ENCODE data around the gene KIF1A. TPM values are rescaled to one million over a fixed set of nuclear protein-coding genes. Genes with fewer than 3 reads are reported as not detected.

Gene KIF1A
- total RNA-seq, 2 experiments from 2014 or later = 2.6 to 3.4 TPM

DNA sequence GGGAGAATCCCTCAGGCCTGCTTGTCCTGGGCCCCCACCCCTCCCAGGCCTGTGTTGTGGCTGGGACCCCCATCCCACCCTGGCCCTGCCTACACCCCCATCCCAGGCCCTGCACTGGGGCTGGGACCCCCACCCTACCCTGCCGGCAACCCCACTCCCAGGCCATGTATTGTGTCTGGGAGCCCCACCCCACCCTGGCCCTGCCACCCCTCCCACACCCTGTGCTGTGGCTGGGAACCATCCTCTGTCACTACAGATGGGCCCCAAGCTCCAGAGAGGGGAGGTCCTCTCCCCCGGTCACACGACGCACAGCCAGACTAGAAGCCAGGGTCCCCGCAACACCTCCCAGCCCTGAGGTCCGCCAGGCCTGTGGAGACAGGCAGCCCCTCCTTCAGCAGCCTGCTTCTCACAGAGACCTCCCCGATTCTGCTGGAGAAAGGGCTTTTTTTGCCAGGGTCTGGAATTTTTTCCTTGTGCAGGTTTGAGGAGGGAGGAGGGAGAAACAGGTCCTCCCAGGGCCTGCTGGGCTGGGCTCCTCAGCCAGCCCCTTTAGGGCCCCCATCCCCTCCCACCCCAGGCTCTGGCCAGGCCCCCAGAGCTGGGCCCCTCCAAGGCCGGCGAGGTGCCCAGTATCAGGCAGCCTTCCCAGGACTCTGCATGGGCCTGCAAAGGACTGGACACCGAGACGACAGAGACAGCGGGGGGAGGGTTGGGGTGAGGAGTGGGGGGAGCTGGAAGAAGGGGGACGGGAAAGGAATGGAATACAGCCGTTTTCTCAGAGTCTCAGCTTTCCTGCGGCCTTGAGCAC, 28.0 kb downstream of the KIF1A start:
- CTCF ChIA-PET = no interaction called here

GRCh38 chr2:240791221-240791800, 28.7 kb downstream of the KIF1A start:
- ChIA-PET POLR2A (no interaction called here), CTCF (no interaction called here)

More for the DNA sequence above, 28.0 kb downstream of the KIF1A start:
- POLR2A ChIA-PET = no interaction called here

DNA sequence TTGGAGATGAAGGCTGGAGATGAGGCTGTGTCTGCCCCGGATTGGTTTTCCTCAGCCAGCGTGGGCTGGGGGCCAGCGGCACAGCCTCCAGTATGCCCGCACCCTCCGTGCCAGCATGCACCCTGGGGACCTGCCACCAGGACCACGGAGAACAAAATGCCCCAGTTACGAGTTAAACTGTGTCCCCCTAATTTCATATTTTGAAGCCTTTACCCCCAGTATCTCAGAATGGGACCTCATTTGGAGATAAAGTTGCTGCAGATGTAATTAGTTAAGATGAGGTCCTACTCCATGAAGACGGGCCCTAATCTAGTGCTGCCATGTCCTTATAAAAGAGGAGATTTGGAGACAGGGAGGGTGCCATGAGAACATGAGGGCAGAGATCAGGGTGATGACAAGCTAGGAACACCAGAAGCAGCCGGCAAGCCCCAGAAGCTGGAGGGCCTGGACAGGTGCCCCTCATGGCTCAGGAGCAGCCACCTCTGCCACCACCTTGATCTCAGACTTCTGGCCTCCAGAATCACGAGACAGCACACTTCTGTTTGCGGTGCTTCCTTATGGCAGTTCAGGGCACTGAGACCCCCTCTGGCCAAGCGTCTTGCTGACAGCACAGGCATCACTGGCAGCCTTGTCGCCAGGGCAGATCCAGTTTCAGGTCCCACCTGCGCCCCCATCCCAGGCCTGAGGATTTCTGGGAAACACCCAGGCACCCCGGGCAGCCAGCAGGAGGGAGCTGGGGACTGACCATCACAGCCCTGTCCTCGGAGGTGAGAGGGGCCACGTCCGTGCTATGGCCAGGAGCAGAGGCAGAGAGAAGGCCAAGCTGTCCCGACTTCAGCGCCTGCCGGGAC, 29.4 kb downstream of the KIF1A start:
- ChIA-PET CTCF (no interaction called here), POLR2A (no interaction called here)

DNA sequence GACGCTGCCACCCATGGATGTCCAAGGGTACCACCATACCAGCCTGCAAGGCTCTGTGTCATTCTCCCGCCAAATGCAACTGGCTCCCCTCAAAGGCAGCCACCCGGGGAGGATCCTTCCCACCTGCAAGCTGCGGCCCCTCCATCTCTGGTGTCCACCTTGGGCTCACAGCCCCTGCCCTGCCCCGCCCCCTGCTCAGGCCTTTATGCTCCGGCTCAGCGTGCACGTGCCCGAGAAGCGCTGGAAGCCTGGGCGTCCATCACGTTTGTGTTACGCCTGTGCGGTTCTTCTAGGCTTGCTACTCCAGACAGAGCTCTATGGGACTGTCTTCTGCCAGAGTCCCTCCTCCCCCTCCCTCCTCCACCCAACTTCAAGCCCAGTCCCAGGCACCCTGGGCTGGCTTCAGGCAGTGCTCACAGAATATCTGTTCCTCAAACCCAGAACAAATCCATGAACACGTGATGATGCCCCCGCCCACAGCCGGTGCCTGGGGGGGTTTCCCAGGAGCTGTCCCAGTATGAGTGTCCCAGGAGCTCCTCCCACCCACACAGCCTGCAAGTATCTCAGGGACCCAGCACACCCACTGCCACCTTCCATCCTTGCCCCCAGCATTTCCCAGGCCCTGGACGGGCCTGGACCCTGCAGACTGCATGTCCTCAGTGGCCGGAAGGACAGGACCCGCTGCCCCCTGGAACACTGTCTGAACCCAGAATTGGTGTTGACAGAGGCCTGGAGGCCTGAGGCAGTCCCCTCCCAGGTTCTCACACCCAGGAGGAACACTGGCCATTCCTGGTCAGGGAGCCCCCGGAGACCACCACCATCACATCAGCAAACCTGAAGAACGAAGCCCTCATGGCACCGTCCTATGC, 30.3 kb downstream of the KIF1A start:
- CTCF ChIA-PET = no interaction called here

DNA sequence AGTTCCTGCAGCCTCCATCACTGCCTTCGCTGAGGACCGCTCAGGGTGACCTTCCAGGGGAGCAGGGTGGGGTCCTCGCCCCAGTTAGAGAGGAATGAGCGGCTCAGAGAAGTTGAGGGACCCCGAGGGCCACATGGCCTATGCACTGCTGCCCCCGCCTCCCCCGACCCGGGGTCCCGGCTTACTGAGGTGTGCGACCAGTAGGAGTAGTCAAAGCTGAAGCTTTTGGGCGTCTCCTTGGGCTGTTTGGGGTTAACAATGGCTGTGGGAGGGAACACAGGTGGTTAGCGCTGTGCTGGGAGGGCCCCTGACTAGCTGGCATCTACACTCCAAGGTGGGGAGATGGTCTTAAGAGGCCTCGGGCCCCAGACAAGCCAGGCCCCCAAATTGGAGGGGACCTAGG, 31.0 kb downstream of the KIF1A start:
- ChIA-PET POLR2A (no interaction called here), CTCF (no interaction called here)

More for the DNA sequence above, 30.3 kb downstream of the KIF1A start:
- POLR2A ChIA-PET = no interaction called here

DNA sequence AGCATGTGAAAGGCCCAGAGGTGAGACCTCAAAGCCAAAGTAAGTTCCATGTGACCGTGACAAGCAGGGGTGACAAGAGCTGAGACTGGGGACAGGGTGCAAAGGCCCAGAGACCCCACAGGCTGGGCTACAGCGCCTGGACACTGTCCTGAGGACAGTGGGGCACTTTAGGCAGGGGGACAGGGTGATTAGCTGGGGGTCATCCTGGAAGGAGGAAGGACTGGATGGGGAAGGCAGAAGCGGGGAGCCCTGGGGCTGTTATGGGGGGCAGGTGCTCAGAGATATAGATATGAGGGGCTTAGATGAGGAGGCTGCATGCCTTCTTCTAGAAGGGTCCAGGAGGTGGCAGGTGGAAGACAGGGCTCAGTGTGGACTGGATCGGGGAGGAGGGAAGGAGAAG, 31.5 kb downstream of the KIF1A start:
- POLR2A ChIA-PET = no interaction called here
- CTCF ChIA-PET = no interaction called here

- ChIA-PET POLR2A (no interaction called here), CTCF (no interaction called here)
These were observed 32.2 kb downstream of the KIF1A start for GRCh38 chr2:240787521-240788472.

DNA sequence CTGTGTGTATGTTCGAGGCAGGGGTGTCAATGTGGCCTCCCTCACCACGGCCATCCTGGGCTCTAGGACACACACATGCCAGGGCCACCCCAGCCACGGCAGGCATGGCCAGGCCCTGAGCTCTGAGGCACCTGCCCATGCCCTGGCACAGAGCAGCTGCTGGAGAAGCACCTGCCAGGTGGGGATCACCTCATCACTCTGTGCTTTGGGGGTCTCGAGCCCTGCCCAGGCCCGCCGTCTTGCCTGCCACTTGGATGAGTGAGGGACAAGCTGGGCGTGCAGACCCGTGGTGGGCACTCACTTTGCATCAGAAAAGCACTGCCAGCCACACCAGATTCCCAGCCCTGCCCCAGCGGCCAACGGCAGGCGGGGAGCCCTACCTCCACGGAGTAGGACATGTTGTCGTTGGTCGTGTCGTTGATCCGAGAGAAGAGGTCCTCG, 33.1 kb downstream of the KIF1A start:
- ChIA-PET CTCF (no interaction called here), POLR2A (no interaction called here)

DNA sequence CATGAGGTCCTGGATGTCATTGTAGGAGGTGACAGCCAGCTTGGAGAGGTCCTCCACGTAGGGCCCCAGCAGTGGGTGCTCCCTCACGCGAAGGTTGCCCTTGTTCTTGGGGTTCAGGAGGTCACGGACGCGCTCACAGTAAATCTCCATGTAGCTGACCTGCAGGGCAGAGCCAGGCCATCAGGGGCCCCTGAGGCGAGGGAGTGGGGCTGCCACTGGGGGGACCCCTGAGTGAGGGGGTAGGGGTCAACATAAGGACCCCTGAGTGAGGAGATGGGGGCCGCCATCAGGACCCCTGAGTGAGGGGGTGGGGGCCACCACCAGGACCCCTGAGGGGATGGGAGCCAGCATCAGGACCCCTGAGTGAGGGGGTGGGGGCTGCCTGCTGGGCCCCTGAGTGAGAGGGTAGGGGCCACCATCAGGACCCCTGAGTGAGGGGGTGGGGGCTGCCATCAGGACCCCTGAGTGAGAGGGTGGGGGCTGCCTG, 33.6 kb downstream of the KIF1A start:
- ChIA-PET POLR2A (no interaction called here), CTCF (no interaction called here)

- POLR2A ChIA-PET = no interaction called here
- CTCF ChIA-PET = no interaction called here
These were observed 34.3 kb downstream of the KIF1A start for GRCh38 chr2:240785424-240786335.

DNA sequence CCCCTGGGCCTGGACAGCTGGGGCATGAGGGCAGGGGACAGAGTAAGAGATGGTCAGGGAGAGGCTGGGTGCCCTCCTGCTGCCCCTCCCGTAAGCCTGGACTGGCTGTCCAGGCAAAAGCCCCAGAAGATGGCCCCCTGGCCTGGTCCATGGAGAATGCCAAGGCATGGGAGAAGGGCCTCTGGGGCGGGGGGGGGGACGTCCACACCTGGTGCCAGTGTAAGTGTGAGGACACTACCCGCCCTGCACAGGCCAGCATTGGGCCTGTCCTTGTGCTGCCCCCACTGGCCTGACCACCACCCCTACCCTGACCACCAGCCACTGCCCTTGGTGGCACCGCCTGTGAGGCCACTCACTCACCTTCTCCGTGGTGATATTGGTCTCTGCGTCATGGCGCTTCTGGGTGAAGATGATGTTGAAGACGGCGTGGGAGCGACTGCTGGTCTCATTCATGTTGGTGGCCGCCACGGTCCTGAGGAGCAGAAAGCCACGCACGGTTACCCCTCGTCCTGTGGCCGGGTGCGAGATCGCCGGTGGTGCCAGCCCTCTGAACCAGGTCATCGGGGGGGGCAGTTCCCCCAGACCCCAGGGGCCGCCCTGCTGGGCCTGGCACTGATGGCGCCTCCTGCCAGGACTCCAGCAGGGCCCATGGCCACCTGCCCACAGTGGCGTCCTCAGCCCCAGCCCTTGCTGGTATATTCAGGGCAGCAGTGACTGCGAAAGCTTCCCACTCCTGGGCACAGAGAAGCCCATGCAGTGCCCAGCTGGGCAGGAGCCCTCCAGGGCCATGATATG, 35.2 kb downstream of the KIF1A start:
- POLR2A ChIA-PET = no interaction called here

GRCh38 chr2:240783819-240784621, 36.0 kb downstream of the KIF1A start:
- ChIA-PET CTCF (no interaction called here), POLR2A (interaction anchor here (0.6 kb wide), 1 partner anchor 276 kb away, joined by 13 read pairs; no protein-coding TSS in a partner anchor)

More for the DNA sequence above, 35.2 kb downstream of the KIF1A start:
- CTCF ChIA-PET = no interaction called here

- CTCF ChIA-PET = no interaction called here
- POLR2A ChIA-PET = no interaction called here
These were observed 36.9 kb downstream of the KIF1A start for GRCh38 chr2:240782886-240783818.

GRCh38 chr2:240782221-240782885, 37.7 kb downstream of the KIF1A start:
- CTCF ChIA-PET = no interaction called here
- POLR2A ChIA-PET = no interaction called here
